ENCODE results near the gene PRDM11. TPM values are rescaled to one million over a fixed set of nuclear protein-coding genes. Genes with fewer than 3 reads are reported as not detected.
"Not testable (repeated sequence)": the region's sequence is repeated elsewhere in the genome, so short reads cannot be mapped to it uniquely, and the experiment has no call there.

Gene PRDM11
- total RNA-seq, 1 donor from 2014 or later, result 60.2 TPM

GRCh38 chr11:45246241-45246640 lies 99.8 kb downstream of the PRDM11 start:
- Mint-ChIP-seq H3K36me3 (no peaks in the 10 kb centered on the region), H3K4me1 (no peaks in the 10 kb centered on the region), H3K27ac (no peak overlapping the region), H3K4me3 (no peak overlapping the region), H3K27me3 (ENCODE audit: low read depth) (peaks cover 2% of the 10 kb centered on the region), H3K9me3 (no peaks in the 10 kb centered on the region)
- DNase-seq (ENCODE audit: low spot score in 2 of 2, unreplicated experiment in 2 of 2), result no peak
- TF ChIP-seq, protein P1, sequence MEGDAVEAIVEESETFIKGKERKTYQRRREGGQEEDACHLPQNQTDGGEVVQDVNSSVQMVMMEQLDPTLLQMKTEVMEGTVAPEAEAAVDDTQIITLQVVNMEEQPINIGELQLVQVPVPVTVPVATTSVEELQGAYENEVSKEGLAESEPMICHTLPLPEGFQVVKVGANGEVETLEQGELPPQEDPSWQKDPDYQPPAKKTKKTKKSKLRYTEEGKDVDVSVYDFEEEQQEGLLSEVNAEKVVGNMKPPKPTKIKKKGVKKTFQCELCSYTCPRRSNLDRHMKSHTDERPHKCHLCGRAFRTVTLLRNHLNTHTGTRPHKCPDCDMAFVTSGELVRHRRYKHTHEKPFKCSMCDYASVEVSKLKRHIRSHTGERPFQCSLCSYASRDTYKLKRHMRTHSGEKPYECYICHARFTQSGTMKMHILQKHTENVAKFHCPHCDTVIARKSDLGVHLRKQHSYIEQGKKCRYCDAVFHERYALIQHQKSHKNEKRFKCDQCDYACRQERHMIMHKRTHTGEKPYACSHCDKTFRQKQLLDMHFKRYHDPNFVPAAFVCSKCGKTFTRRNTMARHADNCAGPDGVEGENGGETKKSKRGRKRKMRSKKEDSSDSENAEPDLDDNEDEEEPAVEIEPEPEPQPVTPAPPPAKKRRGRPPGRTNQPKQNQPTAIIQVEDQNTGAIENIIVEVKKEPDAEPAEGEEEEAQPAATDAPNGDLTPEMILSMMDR (IDR thresholded peaks at IDR 0.05; ENCODE audit: unreplicated experiment), result no peak

DNA sequence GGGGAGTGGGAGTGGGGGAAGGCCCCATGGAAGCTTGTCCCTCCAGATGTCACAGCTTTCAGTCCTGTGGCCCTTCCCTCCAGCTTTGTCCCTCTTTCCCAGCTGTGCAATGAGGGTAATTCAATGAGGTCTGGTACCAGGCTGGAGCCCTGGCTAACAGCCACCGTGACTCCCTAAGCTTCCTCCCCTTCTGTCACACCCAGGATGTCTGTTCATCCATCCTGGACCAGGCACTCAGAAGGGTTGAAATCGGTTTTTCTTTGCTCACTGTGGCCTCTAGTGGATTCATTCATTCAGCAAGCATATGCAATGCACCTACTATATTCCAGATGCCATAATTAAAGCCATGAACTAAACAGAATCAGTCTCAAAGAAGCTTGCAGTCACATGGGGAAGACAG lies 101.0 kb downstream of the PRDM11 start:
- DNase-seq (ENCODE audit: low spot score in 2 of 2, unreplicated experiment in 2 of 2), result no peak
- Mint-ChIP-seq H3K36me3 (no peaks in the 10 kb centered on the region), H3K4me1 (no peaks in the 10 kb centered on the region), H3K4me3 (no peak overlapping the region), H3K9me3 (no peaks in the 10 kb centered on the region), H3K27ac (no peak overlapping the region), H3K27me3 (ENCODE audit: low read depth) (peaks cover 2% of the 10 kb centered on the region)
- TF ChIP-seq, protein P1 (IDR thresholded peaks at IDR 0.05; ENCODE audit: unreplicated experiment), result no peak

GRCh38 chr11:45248501-45249011 lies 102.1 kb downstream of the PRDM11 start:
- Mint-ChIP-seq H3K4me3 (no peak overlapping the region), H3K36me3 (no peaks in the 10 kb centered on the region), H3K9me3 (no peaks in the 10 kb centered on the region), H3K27me3 (ENCODE audit: low read depth) (peaks cover 2% of the 10 kb centered on the region), H3K4me1 (no peaks in the 10 kb centered on the region), H3K27ac (no peak overlapping the region)
- TF ChIP-seq, protein P1 (IDR thresholded peaks at IDR 0.05; ENCODE audit: unreplicated experiment), result no peak
- DNase-seq (ENCODE audit: low spot score in 2 of 2, unreplicated experiment in 2 of 2), result no peak

DNA sequence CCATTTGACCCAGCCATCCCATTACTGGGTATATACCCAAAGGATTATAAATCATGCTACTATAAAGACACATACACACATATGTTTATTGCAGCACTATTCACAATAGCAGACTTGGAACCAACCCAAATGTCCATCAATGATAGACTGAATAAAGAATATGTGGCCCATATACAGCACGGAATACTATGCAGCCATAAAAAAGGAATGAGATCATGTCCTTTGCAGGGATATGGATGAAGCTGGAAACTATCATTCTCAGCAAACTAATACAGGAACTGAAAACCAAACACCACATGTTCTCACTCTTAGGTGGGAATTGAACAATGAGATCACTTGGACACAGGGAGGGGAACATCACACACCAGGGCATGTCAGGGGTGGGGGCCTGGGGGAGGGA lies 102.9 kb downstream of the PRDM11 start:
- not testable (repeated sequence) for H3K4me1 Mint-ChIP-seq; H3K36me3 Mint-ChIP-seq; H3K9me3 Mint-ChIP-seq; H3K4me3 Mint-ChIP-seq; DNase-seq (ENCODE audit: low spot score in 2 of 2, unreplicated experiment in 2 of 2); H3K27ac Mint-ChIP-seq; H3K27me3 Mint-ChIP-seq (ENCODE audit: low read depth)

GRCh38 chr11:45250035-45250718 lies 103.7 kb downstream of the PRDM11 start:
- Mint-ChIP-seq H3K27ac (no peak overlapping the region), H3K4me1 (no peaks in the 10 kb centered on the region), H3K4me3 (no peak overlapping the region), H3K9me3 (no peaks in the 10 kb centered on the region), H3K36me3 (no peaks in the 10 kb centered on the region), H3K27me3 (ENCODE audit: low read depth) (peaks cover 2% of the 10 kb centered on the region)
- TF ChIP-seq, protein P1 (IDR thresholded peaks at IDR 0.05; ENCODE audit: unreplicated experiment), result no peak
- DNase-seq (ENCODE audit: low spot score in 2 of 2, unreplicated experiment in 2 of 2), result no peak

DNA sequence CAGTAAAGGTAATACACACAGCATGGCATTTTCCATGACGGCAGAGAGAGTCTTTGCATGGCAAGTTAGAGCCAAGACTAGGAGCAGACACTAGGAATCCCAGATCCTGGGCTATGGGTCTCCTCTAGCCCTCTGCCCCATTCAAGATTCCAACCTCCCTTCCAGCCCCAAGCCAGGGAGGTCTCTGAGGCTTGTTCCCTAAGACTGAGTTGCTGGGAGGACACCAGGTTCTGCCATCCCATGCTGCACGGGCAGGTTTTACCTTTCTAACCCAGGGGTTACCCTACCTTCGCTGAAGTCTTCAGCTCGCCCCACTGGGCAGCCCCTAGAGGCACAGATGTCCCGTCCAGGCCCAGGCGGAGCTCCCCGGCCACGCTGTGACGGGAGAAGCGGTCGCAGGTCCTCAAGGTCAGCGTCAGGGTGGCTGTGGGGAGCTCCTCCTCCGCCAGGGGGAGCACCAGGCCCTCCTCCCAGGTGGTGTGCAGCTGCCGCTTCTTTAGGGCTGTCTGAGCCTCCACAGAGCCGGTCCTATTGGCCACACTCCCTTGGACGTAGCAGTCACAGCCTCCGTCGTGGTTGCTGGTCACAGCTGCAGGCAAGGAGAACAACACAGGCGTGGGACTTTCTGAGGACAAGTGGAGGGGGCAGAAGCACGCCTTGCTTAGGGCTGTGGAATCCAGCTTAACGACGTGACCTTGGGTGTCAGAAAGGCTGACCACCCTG lies 105.9 kb downstream of the PRDM11 start:
- TF ChIP-seq, protein P1 (IDR thresholded peaks at IDR 0.05; ENCODE audit: unreplicated experiment), result peak; percentile 62
- no peak overlapping the region for H3K4me3 Mint-ChIP-seq
- H3K27me3 Mint-ChIP-seq (ENCODE audit: low read depth), result peaks cover 9% of the 10 kb centered on the region
- no peaks in the 10 kb centered on the region for H3K9me3 Mint-ChIP-seq
- no peaks in the 10 kb centered on the region for H3K36me3 Mint-ChIP-seq
- H3K27ac Mint-ChIP-seq, result no peak overlapping the region
- no peaks in the 10 kb centered on the region for H3K4me1 Mint-ChIP-seq
- DNase-seq (ENCODE audit: low spot score in 2 of 2, unreplicated experiment in 2 of 2), result no peak
